Stimulated activated CD8-positive, alpha-beta memory T cell treated with anti-CD3 and anti-CD28 coated beads, Interleukin-7, amount 100 ng/mL, for 48 hours (primary cell): Measurements from ENCODE around the gene SLC8B1.

Experiments used
- DNase-seq, 2 donors: peaks; one replicate each; pipeline ENCODE4 v3.0.0-alpha.2; 2020; ENCODE audit warnings: low read depth in 1 of 2; ENCODE audit errors: extremely low read depth in 1 of 2

SLC8B1 gene

DNA sequence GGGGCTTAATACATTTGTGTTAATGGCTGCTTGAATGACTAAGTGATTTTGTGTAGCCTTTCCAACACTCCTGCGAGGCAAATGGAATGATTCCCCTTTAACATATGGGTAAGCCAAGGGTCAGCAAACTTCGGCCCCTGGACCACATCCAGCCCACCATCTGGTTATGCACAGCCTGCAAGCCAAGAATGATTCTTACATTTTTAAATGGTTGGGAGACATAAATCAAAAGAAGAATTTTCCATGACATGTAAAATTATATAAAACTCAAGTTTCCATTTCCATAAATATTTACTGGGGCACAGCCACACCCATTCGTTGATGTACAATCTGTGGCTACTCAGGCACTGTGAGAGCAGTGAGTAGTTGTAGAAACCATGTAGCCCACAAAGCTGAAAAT is 9.0 kb downstream of the SLC8B1 start:
- no peak for DNase-seq

DNA sequence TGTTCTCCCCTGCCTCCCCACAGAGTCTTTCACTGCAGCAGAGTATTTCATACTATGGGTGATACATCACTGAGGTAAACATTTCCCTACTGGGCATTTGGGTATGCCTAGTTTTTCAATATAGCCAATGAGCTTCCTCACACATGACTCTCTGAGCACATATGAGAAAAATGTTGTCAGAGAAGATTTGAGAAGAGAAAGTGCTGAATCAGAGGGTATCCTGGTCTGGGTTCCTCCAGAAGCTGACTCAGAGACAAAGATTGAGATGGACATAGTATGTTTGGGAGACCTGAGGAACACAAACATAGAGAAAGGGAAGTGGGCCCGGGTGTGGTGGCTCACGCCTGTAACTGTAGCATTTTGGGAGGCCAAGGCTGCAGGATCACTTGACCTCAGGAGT is 12.6 kb downstream of the SLC8B1 start:
- DNase-seq = no peak

DNA sequence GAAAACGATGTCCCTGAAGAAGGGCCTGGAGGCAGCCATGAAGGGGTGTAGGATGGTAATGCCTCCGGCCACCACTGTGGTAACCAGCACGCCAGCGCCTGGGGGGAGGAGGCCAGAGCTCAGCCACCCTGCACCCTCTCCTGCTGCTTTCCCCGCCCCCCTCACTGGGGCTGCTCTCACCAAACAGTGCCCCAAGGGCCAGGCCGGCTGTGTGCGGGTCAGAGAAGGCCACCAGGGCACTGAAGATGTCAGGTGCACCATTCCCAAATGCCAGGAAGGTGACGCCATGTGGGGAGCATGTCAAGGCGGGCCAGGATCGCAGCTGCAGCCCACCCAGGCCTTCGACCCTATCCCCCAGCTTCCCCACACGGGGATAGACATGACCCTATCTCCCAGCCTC is 14.5 kb downstream of the SLC8B1 start:
- DNase-seq = no peak

DNA sequence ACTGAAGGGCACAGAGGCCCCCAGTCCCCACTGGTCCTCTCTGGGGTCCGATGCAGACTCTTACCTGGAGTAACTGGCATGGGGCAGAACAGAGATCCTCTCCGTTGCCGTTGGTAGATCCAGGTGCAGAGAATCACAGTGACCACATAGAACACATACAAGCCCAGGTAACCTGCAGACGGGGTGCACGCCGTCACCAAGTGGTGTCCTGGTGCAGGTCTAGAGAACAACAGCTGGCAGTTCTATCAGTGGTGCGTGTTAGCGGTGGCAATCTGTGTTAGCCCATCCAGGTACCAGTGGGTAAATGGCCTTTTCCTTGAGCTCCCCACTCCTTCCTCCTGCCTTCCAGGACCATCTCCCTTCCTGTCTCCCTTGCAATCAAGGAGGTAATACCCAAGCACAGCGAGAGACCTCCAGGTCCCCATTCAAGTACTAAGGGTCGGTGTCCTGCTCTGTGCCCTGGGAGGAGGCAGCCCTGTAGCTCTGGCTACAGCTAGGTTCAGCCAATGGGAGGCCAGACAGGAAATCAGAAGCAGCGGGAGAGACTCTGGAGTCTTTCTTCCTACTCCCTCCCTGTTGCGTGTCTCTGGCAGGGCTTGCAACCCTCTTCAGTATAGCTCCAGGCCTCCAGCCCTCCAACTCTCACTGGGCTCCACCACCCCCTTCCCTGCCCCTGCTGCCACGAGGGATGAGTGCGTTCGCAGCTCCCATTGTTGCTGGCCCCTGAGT is 15.8 kb downstream of the SLC8B1 start:
- DNase-seq = no peak

DNA sequence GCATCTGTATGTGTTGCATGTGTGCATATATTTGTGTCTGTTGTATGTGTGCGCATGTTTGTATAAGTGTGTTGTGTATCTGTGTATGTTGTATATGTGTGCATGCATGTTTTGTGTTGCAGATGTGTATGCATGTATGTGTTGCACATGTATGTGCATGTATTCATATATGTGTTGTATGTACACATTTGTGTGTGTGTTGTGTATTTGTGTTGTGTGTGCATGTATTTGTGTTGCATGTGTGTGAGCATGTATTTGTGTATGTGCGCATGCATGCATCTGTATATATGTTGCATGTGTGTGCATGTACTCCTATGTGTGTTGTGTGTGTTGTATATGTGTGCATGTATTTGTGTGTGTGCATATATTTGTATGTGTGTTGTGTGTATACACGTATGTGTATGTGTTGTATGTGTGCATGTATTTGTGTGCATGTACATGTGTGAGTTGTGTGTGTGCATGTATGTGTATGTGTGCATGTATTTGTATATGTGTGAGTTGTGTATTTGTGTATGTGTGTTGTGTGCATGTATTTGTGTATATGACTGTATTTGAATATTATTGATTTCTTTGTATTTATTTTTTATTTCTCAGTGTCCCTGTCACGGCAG is 16.8 kb downstream of the SLC8B1 start:
- DNase-seq = no peak

DNA sequence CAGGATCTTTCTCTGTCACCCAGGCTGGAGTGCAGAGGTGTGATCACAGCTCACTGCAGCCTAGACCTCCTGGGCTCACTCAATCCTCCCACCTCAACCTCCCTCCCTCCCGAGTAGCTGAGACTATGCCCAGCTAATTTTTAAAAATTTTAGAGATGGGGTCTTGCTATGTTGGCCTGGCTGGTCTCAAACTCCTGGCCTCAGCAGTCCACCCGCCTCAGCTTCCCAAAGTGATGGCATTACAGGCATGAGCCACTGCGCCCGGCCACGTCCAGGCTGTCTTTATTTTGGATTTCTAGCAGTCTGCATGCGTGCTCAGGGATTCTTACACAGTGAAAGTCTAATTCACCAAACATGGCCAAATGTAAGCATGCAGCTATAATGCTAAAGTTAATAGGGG is 17.8 kb downstream of the SLC8B1 start:
- DNase-seq = no peak

DNA sequence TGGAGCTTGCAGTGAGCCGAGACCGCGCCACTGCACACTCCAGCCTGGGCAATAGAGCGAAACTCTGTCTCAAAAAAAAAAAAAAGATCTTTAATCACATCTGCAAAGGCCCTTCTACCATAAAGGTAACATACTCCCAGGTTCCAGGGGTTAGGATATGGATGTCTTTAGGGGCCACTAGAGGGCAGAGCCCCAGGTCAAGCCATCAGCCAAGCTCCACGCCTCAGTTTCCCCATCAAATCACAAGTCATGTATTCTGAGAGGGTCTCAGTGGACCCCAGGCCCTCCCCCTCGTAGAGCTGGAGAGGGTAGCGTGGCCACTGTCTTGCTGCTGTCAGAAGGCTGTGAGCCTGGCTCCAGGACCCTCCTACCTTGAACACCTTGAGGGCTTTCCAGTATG is 18.8 kb downstream of the SLC8B1 start:
- no peak for DNase-seq

DNA sequence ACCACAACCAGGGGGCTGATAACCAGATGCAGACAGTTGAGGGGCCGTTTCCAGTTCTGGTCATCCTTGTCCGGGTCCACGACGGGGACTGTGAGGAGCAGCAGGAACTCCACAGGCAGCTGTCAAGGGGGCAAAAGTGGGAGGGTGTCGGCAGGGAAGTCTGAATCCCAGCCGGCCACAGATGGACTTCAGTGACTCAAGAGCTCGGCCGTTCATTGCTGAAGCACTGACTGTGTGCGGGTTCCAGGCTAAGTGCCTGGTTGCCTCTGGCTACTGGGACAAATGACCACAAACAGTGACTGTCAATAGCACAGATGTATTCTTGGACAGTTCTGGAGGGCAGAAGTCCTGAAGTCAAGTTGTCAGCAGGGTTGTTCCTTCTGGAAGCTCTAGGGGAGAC is 19.6 kb downstream of the SLC8B1 start:
- no peak for DNase-seq

DNA sequence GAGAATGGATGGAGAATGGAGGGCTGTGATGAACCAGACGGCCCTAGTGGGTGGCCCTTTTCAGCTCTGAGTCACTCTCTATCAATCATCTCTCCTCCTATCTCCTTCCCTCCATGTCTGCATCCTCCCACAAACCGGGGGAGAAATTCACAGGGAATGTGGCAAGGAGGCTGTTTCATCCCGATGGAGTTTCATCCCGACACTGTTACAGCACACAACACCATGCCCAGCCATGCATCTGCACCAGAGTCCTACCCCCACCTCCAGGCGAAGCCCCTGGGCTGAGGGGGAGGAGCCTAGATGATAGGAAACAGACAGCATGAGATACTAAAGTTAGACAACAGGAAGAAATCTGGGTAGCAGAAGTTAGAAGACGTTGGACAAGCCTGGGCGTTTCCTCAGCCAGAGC is 20.8 kb downstream of the SLC8B1 start:
- no peak for DNase-seq

DNA sequence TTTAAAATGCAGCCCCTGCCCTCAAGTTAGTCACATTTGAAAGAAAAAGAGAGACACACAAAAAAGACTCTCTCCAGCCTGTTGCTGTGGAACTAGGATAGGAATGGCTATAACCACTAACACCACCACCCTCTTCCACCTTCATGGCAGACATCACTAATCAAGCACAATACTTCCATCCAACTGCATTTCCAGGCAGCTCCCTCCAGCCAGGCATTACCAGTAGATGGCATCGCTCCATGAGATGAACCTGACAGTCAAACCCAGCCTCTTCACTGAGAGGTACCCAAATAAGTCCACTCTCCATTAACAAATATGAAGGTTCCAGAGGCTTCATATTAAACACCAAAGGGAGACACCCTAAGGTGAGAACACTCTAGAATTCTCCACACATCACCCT is 24.4 kb downstream of the SLC8B1 start:
- no peak for DNase-seq

DNA sequence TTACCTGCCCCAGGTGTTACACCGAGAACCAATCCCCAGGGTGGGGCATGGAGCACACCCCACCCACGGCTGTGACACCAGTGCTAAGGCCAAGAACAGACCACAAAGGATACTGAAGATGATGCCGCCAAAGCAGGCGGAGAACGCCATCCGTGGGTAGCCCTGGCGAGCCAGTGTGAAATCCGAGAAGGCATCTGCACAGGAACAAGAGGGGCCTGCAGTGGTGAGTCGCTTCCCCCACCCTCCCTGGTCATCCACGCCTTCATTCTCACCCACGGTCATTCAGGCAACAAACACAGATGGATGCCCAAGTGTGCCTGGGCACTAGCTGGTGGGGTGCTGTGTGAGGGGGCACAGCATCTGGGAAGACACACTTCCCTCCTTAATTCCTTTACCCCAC is 28.5 kb downstream of the SLC8B1 start:
- no peak for DNase-seq

DNA sequence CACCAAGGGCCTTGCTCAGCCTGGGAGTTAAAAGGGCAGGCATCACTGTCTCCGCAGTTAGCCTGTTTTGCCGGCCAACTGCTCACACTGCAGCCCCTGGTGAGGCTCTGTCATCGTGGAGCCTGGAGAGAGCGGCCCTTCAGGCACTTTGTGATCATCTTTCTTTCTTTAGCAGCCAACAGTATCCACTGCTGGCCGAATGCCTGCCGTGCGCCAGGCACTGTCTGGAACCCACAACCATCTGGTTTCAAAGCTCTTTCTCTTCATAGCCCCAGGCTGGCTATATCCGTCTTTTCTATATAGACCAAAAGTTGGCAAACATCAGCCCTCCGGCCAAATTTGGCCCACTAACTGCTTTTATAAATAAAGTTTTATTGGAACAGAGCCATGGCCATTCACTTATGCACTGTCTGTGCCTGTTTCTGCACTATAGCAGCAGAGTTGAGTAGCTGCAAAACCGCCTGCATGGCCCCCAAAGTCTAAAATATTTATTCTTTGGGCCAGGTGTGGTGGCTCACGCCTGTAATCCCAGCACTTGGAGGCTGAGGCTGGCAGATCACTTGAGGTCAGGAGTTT is 29.5 kb downstream of the SLC8B1 start:
- DNase-seq = no peak

DNA sequence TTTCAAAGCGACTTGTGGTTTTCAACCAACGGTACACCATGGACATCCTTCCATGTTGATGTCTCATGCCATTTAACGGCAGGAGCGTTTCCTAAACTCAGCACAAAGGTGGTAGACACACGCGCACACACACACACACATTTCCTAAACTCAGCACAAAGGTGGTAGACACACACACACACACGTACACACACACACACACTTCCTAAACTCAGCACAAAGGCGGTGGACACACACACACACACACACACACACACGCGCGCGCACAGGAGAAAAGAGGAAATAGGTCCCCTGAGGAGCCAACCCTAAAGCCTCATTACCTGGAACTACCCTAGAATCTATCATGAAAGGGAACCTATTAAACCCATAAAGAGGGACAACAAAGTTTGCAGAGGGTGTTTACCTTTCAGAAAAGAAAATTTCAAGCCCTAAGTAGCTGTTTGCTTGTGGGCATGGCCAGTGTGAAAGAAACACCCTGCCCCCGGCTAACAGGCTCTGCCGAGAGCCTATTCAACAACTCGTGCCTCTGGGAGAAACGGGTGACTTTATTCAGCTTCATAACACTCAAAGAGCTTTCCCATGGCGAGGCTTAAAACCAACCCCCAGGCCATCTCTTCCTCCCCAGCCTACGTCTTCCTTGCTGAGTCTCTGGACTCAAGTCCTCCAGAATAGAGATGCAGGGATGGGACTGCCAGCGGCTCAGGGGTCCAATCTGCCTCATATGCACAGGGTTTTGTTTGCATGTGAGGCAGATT is 31.8 kb downstream of the SLC8B1 start:
- no peak for DNase-seq

DNA sequence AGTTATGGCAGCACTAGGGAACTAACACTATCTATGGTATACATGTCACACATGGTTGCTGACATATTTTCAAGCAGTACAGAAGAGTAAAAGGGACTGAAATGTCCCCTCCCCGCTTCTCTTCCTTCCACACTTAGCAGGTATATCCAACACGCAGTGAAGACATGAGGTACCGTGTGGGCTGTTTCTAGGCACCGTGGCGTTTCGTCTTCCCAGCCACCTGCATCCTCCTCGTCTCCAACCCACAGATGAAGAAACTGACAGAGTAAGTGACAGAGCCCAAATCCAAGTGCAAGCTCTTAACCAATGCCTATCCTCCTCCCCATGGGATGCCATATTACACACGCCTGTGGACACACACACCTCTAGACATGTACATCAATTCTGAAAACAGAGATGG is 32.4 kb downstream of the SLC8B1 start:
- DNase-seq = no peak

DNA sequence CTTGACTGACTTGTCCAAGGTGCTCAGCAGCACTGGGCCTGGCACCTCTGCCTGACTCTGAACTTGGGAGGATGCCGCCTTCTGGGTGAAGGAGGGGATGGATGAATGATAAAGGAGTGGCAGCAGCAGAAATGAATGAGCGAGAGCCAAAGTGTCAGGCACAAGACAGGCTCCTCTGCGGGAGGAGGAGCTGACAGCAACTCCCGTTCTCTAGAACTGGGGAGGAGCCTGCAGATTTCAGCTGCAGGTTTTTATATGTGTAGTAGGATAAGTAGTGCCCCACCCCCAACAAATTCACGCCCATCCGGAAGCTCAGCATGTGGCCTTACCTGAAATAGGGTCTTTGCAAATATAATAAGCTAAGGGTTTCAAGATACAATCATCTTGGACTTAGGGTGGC is 33.1 kb downstream of the SLC8B1 start:
- DNase-seq = no peak

DNA sequence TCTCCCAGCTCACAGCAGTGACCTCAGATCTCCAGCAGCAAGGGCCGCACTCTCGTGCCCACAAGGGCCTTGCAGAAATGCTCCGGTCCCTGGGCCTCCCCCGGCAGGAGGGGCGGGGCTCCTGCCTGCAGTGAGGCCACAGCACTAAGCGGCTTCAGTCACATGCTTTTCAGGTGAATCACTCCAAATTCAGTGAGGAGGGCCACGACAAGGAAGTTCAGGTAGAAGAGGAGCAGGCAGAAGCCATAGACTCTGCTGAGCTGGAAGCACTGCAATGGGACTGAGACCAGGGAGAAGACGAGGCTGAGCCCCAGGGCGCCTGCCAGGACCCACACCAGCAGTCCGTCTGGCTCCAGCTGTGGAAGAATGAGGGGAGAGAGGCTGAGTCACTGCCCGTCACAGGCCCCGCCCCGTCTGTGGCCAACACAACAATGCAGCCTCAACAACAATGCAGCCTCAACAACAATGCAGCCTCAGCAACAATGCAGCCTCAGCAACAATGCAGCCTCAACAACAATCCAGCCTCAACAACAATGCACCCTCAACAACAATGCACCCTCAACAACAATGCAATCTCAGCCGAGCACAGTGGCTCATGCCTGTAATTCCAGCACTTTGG is 35.2 kb downstream of the SLC8B1 start:
- DNase-seq = no peak

DNA sequence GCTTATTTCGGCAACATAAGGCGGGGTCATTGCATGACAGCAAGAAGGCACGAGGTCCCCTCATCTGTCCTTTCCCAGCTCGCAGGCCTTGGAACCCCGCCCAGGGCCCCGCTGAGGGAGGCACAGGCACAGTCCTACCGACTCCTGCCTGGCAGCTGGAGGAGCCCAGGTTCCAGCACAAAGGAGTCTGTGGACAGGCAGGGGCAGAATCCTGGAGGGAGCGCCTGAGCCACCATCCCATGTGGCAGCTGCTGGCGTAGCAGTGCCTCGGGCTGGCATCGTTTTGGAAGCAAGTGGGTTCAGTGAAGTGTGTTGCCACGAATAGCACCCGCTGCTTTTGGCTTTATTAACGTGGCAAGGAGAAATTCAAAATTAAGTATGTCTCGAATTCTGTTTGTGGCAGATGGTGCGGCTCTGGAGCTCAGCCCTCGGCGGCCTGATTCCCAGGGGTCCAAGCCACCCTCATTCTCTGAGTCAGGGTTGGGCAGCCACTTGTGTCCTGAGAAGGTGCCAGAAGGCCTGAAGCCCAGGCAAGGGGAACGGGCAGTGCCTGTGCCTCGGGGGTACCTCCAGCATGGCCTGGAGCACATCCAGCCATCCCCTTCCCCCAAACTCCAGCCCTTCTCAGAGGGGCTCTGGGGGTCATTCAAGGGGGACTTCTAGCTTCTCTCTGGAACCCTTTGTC is 35.9 kb downstream of the SLC8B1 start:
- no peak for DNase-seq

DNA sequence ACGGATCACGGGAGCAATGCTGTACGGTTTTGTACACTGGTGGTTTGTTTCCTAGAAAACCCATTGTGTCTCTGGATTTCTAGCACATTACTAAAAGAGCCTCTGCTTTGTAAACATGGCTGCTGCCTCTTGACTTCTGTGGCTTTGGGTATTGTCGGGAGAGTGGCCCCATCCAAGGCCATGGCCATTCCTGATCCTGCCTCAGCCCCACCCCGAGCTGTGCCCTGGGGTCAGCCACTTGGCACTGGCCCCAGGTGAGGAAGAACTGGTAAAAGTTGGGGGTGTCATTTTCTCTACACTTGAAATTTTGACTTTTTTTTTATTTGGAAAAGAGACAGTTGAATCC is 36.5 kb downstream of the SLC8B1 start:
- DNase-seq = no peak

DNA sequence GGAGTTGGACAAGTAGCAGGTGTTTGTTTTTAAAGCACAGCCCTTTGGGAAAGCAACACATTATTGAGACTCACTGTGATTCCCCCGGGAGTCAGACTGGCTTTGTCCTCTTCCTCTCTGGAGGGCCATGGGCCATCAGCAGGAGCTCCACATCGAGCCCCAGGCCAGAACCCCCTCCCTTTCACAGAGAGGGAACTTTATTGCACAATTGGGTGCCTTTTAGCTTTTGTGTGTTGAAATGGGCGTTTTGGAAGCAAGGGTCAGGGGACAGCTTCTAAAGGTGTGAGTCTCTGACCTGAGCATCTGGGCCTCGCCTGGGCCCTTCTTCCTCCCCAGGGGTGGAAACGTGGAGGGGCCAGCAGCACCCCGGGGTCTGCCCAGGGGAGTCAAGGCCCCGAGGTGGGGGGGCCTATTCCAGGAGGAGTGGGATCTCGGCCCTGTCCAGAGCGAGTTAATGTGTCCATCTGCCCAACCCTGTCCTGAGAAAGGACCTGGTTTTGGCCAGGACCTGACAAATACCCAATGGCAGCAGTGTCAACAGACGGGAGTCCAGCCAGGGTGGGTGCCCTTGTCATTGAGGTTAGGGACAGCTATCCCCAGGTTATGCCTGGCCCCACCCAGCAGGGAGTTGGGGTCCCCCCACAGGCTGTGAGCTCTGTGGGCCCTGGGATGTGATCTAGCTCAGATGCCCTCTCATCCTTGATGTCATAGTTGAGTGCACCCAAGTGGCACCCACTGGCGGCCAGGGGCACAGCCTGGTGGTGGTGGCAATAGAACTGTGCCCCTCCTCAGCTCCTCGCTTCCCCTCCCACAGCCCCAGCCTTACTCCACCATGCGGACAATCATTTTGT is 37.1 kb downstream of the SLC8B1 start:
- DNase-seq = no peak

DNA sequence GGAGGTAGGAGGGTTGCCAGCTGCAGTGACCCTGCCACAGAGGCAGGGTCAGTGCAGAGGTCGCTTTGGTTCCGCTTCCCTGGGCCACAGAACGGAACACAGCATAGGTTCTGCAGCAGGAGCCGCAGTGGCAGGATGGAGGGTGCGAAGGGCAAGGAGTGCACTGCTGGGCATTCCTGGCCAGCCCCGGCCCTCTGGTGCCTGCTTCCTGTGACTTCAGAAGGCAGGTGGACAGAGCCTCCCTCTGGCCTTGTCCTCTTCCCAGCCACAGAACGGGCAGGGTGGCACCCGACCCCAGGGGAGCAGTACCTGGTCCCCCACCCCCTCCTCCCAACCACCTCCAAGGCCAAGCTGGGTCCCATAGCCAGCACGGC is 37.7 kb downstream of the SLC8B1 start:
- DNase-seq = no peak
